Adipose tissue (tissue), 3 donors: ENCODE data around the gene DHX38. TPM values are rescaled to one million over a fixed set of nuclear protein-coding genes. Genes with fewer than 3 reads are reported as not detected.

Experiments used
- H3K27ac ChIP-seq: one replicate; pipeline ENCODE4 v1.5.1; 2013; ENCODE audit warnings: low read depth, low read length
- WGBS, 3 donors: extraction: QIAGEN DNeasy Blood & Tissue Kit; methylation state at CpG; one replicate each; pipeline ENCODE4 v1.1.7; 2013; 5-methylcytosine and 5-hydroxymethylcytosine counted together
- polyA plus RNA-seq, 3 donors: library from polyadenylated mRNA; stranded (reverse); fragments of 200-250 nt; gene quantifications; one replicate each; pipeline ENCODE4 v1.2.3, GENCODE V29; 2013
- donor health status: healthy with polysubstance abuse.
- donor health status: Bipolar disorder and iron deficiency.
- donor health status: healthy.

DHX38 gene
- polyA plus RNA-seq, 3 donors = 17.8 to 46.7 (median 42.2) TPM

- WGBS, 3 donors = 96 to 98% (median 96%) methylated on average over 23 of the region's 23 CpGs
Measured at GRCh38 chr16:72110662-72111615, 17.3 kb downstream of the DHX38 start.

DNA sequence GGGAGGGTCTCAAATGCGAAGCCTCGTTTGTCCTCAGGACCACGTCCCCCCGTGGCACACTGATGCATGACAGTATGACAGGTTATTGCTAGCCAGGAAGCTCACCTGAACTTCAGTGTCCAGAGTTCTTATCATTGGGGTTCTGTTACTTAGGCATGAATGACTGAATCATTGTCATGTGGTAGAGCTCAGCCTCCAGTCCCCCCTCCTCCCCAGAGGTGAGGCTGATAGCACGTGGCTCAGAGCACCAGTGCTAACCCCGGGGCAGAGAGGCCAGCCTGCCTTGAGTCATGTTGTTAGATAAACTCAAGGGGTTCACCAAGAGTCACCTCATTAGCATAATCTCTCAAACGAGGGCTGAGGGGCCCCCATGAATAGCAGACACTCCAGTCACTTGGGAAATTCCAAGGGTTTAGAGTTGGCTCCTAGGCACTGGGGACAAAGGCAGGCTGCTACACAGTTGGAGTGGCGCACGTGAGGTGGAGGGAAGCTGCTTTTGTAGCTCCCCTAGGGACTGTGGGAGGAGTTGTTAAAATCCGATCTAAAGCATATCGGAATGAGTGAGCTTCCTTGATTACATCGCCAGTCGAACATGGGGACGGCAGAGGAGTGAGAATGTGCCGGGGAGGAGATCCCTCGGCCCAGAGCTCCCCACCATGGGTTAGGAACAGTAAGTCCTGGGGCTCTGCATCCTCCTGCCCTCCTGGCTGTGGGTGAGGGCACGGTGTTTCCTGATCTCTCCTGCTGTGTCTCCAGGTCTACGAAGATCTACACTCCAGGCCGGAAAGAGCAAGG lies 18.2 kb downstream of the DHX38 start:
- no peak overlapping the region for H3K27ac ChIP-seq
- 89 to 90% (median 89%) methylated on average over 19 of the region's 19 CpGs for WGBS, 3 donors

More at GRCh38 chr16:72110662-72111615, 17.3 kb downstream of the DHX38 start:
- no peak overlapping the region for H3K27ac ChIP-seq

- WGBS, 3 donors = 94 to 97% (median 95%) methylated on average over 15 of the region's 15 CpGs
- no peak overlapping the region for H3K27ac ChIP-seq
Measured at GRCh38 chr16:72112452-72112792, 18.8 kb downstream of the DHX38 start.

GRCh38 chr16:72112906-72113615 lies 19.4 kb downstream of the DHX38 start:
- WGBS, 3 donors = 89 to 91% (median 89%) methylated on average over 7 of the region's 7 CpGs
- H3K27ac ChIP-seq = no peak overlapping the region

- H3K27ac ChIP-seq = no peak overlapping the region
Measured at GRCh38 chr16:72113616-72113945, 19.9 kb downstream of the DHX38 start.

- WGBS, 3 donors = 82 to 90% (median 90%) methylated on average over 5 of the region's 5 CpGs
- H3K27ac ChIP-seq = no peak overlapping the region
Measured at GRCh38 chr16:72120026-72120425, 26.4 kb downstream of the DHX38 start.

DNA sequence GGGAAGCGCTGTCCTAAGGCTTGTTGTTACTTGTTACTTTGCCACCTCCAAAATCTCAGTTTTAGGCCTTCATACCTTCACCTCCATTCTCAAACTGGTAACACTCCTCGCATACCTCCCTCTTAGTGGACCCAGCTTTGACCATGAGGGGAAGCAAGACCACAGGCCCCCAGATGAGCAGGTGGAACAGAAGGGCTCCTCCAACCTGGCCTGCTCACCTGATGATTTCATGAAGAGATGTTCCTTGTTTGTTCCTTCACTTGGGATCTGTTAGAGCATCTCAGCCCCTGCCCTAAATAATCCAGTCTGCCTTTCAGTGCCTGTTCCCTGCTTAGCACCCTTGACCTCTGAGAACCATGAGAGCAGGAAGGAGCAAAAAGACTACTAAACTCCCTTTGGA lies 28.7 kb downstream of the DHX38 start:
- WGBS, 3 donors = 92 to 98% (median 98%) methylated on average over 2 of the region's 2 CpGs
- H3K27ac ChIP-seq = no peak overlapping the region

DNA sequence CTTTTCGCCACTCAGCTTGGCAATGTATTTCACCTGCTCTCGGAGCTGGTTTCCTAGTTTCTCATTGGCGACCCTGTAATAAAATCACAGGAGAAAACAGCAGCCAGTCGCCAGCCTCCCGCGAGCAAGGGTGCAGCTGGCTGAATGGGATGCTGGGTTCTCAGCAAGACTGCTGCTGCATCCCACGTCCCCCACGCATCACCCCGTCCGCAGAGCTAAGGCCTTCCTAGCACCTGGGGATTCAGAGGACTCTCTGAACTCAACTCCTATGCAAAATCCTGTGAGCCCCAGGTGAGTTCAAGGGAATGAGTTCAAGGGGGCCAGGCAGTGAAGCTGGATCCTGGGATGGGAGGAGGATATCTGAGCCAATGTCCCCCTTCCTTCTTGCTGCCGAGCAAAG lies 29.3 kb downstream of the DHX38 start:
- no peak overlapping the region for H3K27ac ChIP-seq
- 82 to 94% (median 84%) methylated on average over 11 of the region's 11 CpGs for WGBS, 3 donors

DNA sequence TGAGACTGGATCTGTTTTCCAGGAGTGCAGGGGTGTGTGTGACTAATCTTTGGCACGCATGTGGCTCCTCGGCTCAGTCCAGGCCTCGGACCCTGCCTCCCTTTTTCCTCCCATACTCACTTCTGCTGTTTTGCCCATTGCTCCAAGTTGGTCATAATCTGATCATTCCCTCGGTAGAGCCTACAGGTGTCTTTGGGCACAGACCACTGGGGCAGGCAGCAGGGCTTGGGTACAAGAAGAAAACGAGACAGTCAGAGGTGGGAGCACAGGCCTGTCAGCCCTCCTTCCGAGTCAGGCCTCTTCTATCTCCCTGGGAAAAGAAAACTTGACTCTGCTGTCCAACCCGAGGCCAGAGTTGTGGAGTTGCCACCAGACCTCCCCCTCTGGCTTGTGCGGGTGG lies 29.8 kb downstream of the DHX38 start:
- H3K27ac ChIP-seq = no peak overlapping the region
- WGBS, 3 donors = 70 to 78% (median 73%) methylated on average over 8 of the region's 8 CpGs

DNA sequence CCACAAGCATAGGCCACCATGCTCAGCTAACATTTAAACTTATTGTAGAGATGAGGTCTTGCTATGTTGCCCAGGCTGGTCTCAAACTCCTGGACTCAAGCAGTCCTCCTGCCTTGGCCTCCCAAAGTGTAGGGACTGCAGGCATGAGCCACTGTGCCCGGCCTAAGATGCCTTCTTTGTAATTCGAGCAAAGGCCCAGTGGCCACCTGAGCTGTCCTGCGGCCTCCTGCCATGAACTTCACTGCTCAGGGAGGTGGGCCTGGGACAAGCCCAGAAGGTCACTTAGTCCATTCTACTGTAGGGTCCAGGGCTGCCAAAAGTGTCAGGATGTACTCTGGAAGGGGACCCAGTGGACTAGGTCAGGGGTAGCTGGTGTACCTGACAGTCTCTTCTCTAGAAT lies 30.5 kb downstream of the DHX38 start:
- WGBS, 3 donors = 88 to 99% (median 96%) methylated on average over 3 of the region's 3 CpGs
- H3K27ac ChIP-seq = no peak overlapping the region

DNA sequence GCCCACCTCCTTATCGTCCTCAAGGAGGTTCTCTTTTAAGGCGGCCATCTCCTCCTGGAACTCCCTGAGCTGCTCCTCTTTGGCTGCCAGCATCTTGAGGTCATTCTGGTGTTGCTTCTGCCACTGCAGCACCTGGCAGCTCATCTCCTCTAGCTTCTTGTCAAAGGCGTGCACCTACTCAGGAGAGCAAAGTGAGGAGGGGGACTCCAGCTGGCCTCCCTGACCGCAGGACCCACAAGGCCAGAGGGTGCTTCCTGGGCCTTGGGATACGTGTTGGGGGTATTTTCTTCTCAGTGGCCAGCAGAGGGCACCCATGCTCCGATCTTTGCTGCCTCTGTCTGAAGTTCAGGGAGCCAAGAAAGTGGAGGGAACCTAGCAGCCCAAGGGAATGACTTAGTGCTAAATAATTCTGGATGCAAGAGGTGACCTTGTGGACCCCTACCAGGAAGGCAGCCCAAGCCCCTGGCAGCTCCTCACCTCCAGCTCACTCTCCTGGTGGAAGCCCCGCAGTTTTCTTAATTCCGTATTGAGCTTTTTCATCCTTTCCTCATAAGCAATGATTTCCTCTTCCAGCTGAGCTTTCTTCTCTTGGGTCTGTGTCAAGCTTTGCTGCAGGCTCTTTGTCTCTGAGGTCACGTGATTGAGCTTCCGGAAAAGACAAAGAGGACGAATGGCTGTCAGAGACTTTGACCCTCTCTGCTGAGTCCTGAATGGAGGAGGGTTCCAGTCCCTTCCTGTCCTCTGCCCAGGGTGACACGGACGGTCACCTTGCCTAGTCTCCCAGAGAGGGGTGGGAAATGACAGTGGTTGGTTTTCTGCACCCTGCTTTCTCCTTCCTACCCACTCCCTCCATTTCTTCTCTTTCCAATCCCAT lies 31.4 kb downstream of the DHX38 start:
- WGBS, 3 donors = 35 to 36% (median 35%) methylated on average over 13 of the region's 13 CpGs
- no peak overlapping the region for H3K27ac ChIP-seq

- H3K27ac ChIP-seq = no peak overlapping the region
- WGBS, 3 donors = 68 to 78% (median 74%) methylated on average over 9 of the region's 9 CpGs
Measured at GRCh38 chr16:72125635-72126428, 32.2 kb downstream of the DHX38 start.

DNA sequence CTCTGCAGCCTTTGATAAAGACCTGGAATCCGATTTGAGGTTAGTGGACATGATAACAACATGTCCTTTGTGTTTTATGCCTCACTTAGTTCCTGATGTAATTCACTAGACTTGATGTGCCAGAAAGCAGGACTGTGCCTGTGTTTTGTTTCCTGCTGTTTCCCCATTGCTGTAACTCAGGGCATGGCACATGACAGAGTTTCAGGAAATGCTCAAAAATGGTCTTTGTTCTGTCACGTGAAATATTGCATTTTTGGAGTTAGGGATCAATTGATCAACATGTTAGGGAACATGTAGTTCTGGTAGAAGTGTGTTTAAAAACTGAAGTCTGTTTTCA lies 32.8 kb downstream of the DHX38 start:
- WGBS, 3 donors = 40 to 50% (median 48%) methylated on average over 2 of the region's 2 CpGs
- no peak overlapping the region for H3K27ac ChIP-seq

DNA sequence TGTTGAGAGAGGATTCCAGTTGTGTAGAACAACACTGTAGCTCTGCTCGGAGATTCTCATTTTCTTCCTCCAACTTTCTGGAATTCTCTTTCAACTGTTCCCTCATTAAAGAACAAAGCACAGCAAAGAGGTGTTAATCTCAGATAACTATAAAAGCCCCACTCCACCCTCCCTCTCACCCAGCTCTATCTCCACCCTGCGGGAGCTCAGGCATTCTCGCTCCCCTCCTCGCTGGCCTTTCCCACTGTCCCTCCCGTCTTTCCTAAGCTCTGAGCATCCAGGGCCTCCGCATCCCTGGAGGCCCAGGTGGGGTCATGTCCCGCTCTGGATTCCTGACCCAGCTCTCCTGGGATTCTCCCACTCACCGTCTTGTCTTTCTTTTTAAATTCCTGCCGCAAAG lies 35.1 kb downstream of the DHX38 start:
- H3K27ac ChIP-seq = no peak overlapping the region
- WGBS, 3 donors = 75 to 84% (median 80%) methylated on average over 9 of the region's 9 CpGs

- WGBS, 3 donors = 75 to 90% (median 86%) methylated on average over 7 of the region's 7 CpGs
- no peak overlapping the region for H3K27ac ChIP-seq
Measured at GRCh38 chr16:72129976-72130656, 36.5 kb downstream of the DHX38 start.

GRCh38 chr16:72131036-72131435 lies 37.4 kb downstream of the DHX38 start:
- 62 to 75% (median 71%) methylated on average over 6 of the region's 6 CpGs for WGBS, 3 donors
- no peak overlapping the region for H3K27ac ChIP-seq

- H3K27ac ChIP-seq = no peak overlapping the region
- 75 to 89% (median 82%) methylated on average over 3 of the region's 3 CpGs for WGBS, 3 donors
Measured at GRCh38 chr16:72132726-72133125, 39.1 kb downstream of the DHX38 start.
